Measurements from ENCODE around the gene RNF166. TPM values are rescaled to one million over a fixed set of nuclear protein-coding genes. Genes with fewer than 3 reads are reported as not detected.

RNF166 gene
- total RNA-seq, 1 experiment from 2014 or later, result 46.2 TPM

GRCh38 chr16:88657371-88657770 is 48.8 kb downstream of the RNF166 start:
- ATAC-seq, result no peak
- no peak for DNase-seq (ENCODE audit: low spot score)
- ChIA-PET CTCF (interaction anchor here (0.9 to 1.7 kb wide), 3 partner anchors 15 to 80 kb away, joined by 3 to 6 read pairs (median 5); no protein-coding TSS in a partner anchor), POLR2A (no interaction called here)
- no peak for TF ChIP-seq JUN (CRISPR knock-in tag; IDR thresholded peaks at IDR 0.05)
- TF ChIP-seq NR1H2 (CRISPR knock-in tag; IDR thresholded peaks at IDR 0.05), result no peak
- no peak for TF ChIP-seq ZSCAN18 (CRISPR knock-in tag; IDR thresholded peaks at IDR 0.05)
- TF ChIP-seq ZNF396 (CRISPR knock-in tag; IDR thresholded peaks at IDR 0.05; ENCODE audit: borderline replicate concordance), result no peak
- TF ChIP-seq PREB (CRISPR knock-in tag; IDR thresholded peaks at IDR 0.05; ENCODE audit: borderline replicate concordance), result no peak
- no peak for TF ChIP-seq OVOL2 (CRISPR knock-in tag; IDR thresholded peaks at IDR 0.05; ENCODE audit: borderline replicate concordance)
- no peak for TF ChIP-seq CREM (CRISPR knock-in tag; IDR thresholded peaks at IDR 0.05)
- no peak for TF ChIP-seq USF1 (CRISPR knock-in tag; IDR thresholded peaks at IDR 0.05)
- TF ChIP-seq CTCF (IDR thresholded peaks at IDR 0.05), result no peak
- Mint-ChIP-seq H3K4me1 (peaks cover 14% of the 10 kb centered on the region), H3K9me3 (no peaks in the 10 kb centered on the region), H3K4me3 (no peak overlapping the region), H3K36me3 (peaks cover 11% of the 10 kb centered on the region; the same call in 1 of the 2 replicates), H3K27me3 (ENCODE audit: low read depth) (no peaks in the 10 kb centered on the region), H3K27ac (no peak overlapping the region)

GRCh38 chr16:88656291-88656980 is 49.8 kb downstream of the RNF166 start:
- H3K36me3 Mint-ChIP-seq, result peaks cover 11% of the 10 kb centered on the region; the same call in 1 of the 2 replicates
- H3K27me3 Mint-ChIP-seq (ENCODE audit: low read depth), result no peaks in the 10 kb centered on the region
- H3K4me1 Mint-ChIP-seq, result peaks cover 9% of the 10 kb centered on the region
- ATAC-seq, result no peak
- no peak overlapping the region for H3K27ac Mint-ChIP-seq
- ChIA-PET POLR2A (no interaction called here), CTCF (interaction anchor here (0.7 to 1.6 kb wide), 4 partner anchors 16 to 918 kb away, joined by 3 to 6 read pairs (median 3); no protein-coding TSS in a partner anchor)
- no peak overlapping the region for H3K4me3 Mint-ChIP-seq
- no peaks in the 10 kb centered on the region for H3K9me3 Mint-ChIP-seq
- no peak for DNase-seq (ENCODE audit: low spot score)
- TF ChIP-seq ZNF671 (CRISPR knock-in tag; IDR thresholded peaks at IDR 0.05), result no peak
- TF ChIP-seq NR3C1 (CRISPR knock-in tag; conservative IDR thresholded peaks at IDR 0.05; ENCODE audit: low read depth), result no peak
- TF ChIP-seq MYBL2 (CRISPR knock-in tag; IDR thresholded peaks at IDR 0.05), result no peak
- no peak for TF ChIP-seq PREB (CRISPR knock-in tag; IDR thresholded peaks at IDR 0.05; ENCODE audit: borderline replicate concordance)
- TF ChIP-seq NR1H2 (CRISPR knock-in tag; IDR thresholded peaks at IDR 0.05), result no peak
- TF ChIP-seq SOX15 (CRISPR knock-in tag; IDR thresholded peaks at IDR 0.05), result no peak
- no peak for TF ChIP-seq TEAD1 (CRISPR knock-in tag; IDR thresholded peaks at IDR 0.05)
- TF ChIP-seq GABPB1 (CRISPR knock-in tag; IDR thresholded peaks at IDR 0.05), result no peak
- no peak for TF ChIP-seq NFATC4 (CRISPR knock-in tag; IDR thresholded peaks at IDR 0.05)
- no peak for TF ChIP-seq FOXJ3 (CRISPR knock-in tag; IDR thresholded peaks at IDR 0.05; ENCODE audit: borderline replicate concordance)
- no peak for TF ChIP-seq ELF4 (CRISPR knock-in tag; IDR thresholded peaks at IDR 0.05; ENCODE audit: low read depth)
- no peak for TF ChIP-seq E2F4 (CRISPR knock-in tag; IDR thresholded peaks at IDR 0.05; ENCODE audit: borderline replicate concordance, low read depth)
- no peak for TF ChIP-seq ZNF532 (CRISPR knock-in tag; IDR thresholded peaks at IDR 0.05; ENCODE audit: borderline replicate concordance)
- TF ChIP-seq E2F1 (CRISPR knock-in tag; IDR thresholded peaks at IDR 0.05), result no peak

Measured in WTC11 (cell line).